Activated naive CD4-positive, alpha-beta T cell treated with anti-CD3 and anti-CD28 coated beads for 36 hours (primary cell): ENCODE results near the gene TFR2. TPM values are rescaled to one million over a fixed set of nuclear protein-coding genes. Genes with fewer than 3 reads are reported as not detected.
A peak's percentile ranks its signal among the peaks of the same experiment; 100 is the strongest.
"Not testable (repeated sequence)": the region's sequence is repeated elsewhere in the genome, so short reads cannot be mapped to it uniquely, and the experiment has no call there.

ENCODE experiments used
- CTCF ChIA-PET: fragments of 350-600 bp; sonication (Branson Sonifier 250); formaldehyde crosslinking; loops from one replicate; lab custom pipeline; 2021; ENCODE audit warnings: antibody characterized with exemption; lab: Charles Lee
- DNase-seq: peaks from one replicate; pipeline ENCODE4 v3.0.0-alpha.2; 2020
- H3K27ac Mint-ChIP-seq: one replicate; pipeline ENCODE4 v1.8.0; 2021; ENCODE audit warnings: mild to moderate bottlenecking, mixed read lengths
- H3K27me3 Mint-ChIP-seq: one replicate; pipeline ENCODE4 v1.8.0; 2021; ENCODE audit warnings: low read depth, mixed read lengths
- H3K36me3 Mint-ChIP-seq: one replicate; pipeline ENCODE4 v1.8.0; 2021; ENCODE audit warnings: low read depth, mixed read lengths
- H3K4me1 Mint-ChIP-seq: one replicate; pipeline ENCODE4 v1.8.0; 2021; ENCODE audit warnings: low read depth, mixed read lengths
- H3K4me3 Mint-ChIP-seq: one replicate; pipeline ENCODE4 v1.8.0; 2021; ENCODE audit warnings: mild to moderate bottlenecking, moderate library complexity, mixed read lengths
- H3K9me3 Mint-ChIP-seq: one replicate; pipeline ENCODE4 v1.8.0; 2021; ENCODE audit warnings: mixed read lengths
- intact Hi-C: fragments of 100-400 bp; cut with micrococcal nuclease; formaldehyde crosslinking; loops from one replicate; pipeline ENCODE4 v1.15.1; 2023
- total RNA-seq, 2 experiments: library from RNA; stranded (reverse); gene quantifications; one replicate each; pipeline ENCODE4 v1.2.3, GENCODE V29; 2021

The TFR2 gene
- total RNA-seq, 2 experiments from 2014 or later = 4.2 to 5.1 TPM

DNA sequence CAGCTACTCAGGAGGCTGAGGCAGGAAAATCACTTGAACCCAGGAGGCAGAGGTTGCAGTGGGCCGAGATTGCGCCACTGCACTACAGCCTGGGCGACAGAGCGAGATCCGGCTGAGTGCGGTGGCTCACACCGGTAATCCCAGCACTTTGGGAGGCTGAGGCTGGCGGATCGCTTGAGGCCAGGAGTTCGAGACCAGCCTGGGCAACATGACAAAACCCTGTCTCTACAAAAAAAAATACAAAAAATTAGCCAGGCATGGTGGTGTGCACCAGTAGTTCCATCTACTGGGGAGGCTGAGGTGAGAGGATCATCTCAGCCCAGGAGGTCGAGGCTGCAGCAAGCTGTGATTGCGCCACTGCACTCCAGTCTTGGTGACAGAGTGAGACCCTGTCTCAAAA lies 27.8 kb upstream of the TFR2 start:
- H3K4me1 Mint-ChIP-seq, H3K27me3 Mint-ChIP-seq, H3K36me3 Mint-ChIP-seq, H3K4me3 Mint-ChIP-seq, H3K9me3 Mint-ChIP-seq, DNase-seq, intact Hi-C loops, H3K27ac Mint-ChIP-seq: not testable (repeated sequence)
- CTCF ChIA-PET = interaction anchor here (0.7 to 0.9 kb wide), 2 partner anchors 14 to 18 kb away, joined by 3 read pairs; no protein-coding TSS in a partner anchor

DNA sequence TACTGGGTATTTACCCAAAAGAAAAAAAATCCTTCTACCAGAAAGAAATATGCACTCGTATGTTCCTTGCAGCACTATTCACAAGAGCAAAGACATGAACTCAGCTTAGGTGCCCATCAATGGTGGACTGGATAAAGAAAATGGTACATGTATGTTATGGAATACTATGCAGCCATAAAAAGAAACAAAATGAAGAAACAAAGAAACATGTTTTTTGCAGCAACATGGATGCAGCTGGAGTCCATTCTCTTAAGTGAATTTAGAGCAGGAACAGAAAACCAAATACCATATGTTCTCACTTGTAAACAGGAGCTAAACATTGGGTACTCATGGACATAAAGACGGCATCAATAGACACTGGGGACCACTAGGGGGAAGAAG lies 26.7 kb upstream of the TFR2 start:
- Mint-ChIP-seq H3K4me3 (no peak overlapping the region), H3K9me3 (no peaks in the 10 kb centered on the region), H3K27me3 (no peaks in the 10 kb centered on the region), H3K36me3 (no peaks in the 10 kb centered on the region), H3K27ac (no peak overlapping the region), H3K4me1 (peaks cover 4% of the 10 kb centered on the region)
- intact Hi-C loops = no loop called here
- DNase-seq = no peak
- CTCF ChIA-PET = no interaction called here

DNA sequence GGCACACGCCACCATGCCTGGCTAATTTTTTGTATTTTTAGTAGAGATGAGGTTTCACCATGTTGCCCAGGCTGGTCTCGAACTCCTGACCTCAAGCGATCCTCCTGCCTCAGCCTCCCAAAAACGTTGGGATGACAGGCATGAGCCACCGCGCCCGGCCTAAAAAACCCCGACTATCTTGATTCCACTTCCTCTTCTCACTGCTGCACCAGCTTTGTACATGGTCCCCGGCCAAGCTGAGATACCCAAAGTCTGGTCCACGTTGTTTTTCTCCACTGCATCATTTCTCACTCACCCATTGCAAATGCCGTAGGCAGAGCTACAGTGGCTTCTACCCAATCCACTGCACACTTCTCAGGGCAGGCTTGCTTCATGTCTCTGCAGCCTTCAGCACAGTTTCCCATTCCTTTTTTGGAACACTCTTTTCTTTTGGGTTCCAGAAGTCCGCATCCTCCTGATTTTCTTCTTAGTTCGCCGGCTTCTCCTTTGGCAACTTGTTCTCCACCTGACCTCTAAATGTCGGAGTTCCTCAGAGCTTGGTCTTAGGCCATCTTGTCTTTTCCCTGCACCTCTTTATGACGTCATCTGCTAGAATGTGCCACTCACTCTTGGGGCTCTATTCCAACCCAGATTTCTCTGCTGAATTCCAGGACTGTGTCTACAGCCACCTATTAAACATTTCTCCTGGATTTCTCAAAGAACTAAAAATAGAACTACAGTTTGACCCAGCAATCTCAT lies 26.1 kb upstream of the TFR2 start:
- intact Hi-C loops = no loop called here
- no peak for DNase-seq
- Mint-ChIP-seq H3K9me3 (no peaks in the 10 kb centered on the region), H3K4me1 (peaks cover under 1% of the 10 kb centered on the region), H3K27ac (no peak overlapping the region), H3K4me3 (no peak overlapping the region), H3K27me3 (no peaks in the 10 kb centered on the region), H3K36me3 (no peaks in the 10 kb centered on the region)
- CTCF ChIA-PET = no interaction called here

DNA sequence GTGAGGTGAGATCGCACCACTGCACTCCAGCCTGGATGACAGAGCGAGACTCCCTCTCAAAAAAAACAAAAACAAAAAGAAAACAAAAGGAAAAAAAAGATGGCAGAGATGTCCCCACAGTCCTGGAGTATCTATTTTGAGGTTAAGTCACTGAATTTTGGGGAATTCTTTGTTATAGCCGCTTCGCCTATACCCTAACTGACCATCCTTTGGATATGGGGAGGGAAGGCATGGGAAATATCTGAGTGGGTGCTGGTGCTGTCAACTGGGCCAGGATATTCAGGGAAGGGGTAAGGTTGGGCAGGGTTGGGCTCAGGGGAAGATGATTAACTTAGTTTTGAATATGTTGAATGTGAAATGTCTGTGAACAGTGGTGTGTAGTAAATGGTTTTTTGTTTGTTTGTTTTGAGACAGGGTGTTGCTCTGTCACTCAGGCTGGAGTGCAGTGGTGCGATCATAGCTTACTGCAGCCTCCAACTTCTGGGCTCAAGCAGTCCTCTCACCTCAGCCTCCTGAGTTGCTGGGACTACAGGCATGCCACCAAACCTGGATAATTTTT lies 23.9 kb upstream of the TFR2 start:
- no peaks in the 10 kb centered on the region for H3K27me3 Mint-ChIP-seq
- H3K4me1 Mint-ChIP-seq = no peaks in the 10 kb centered on the region
- no peak for DNase-seq
- no peak overlapping the region for H3K4me3 Mint-ChIP-seq
- CTCF ChIA-PET = interaction anchor here (1.4 to 1.5 kb wide), 2 partner anchors 27 to 33 kb away, joined by 3 to 5 read pairs; no protein-coding TSS in a partner anchor
- no peaks in the 10 kb centered on the region for H3K36me3 Mint-ChIP-seq
- H3K9me3 Mint-ChIP-seq = no peaks in the 10 kb centered on the region
- intact Hi-C loops = no loop called here
- H3K27ac Mint-ChIP-seq = no peak overlapping the region

DNA sequence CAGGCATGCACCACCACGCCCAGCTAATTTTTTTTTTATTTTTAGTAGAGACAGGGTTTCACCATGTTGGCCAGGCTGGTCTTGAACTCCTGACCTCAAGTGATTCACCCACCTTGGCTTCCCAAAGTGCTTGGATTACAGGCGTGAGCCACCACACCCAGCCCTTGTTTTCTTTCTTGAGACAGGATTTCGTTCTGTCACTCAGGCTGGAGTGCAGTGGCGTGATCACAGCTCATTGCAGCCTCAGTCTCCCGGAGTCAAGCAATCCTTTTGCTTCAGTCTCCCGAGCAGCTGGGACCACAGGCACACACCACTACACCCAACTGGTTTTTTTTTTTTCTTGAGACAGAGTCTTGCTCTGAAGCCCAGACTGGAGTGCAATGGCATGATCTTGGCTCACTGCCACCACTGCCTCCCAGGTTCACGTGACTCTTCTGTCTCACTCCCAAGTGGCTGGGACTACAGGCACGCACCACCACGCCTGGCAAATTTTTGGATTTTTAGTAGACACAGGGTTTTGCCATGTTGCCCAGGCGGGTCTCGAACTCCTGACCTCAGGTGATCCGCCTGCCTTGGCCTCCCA lies 20.9 kb upstream of the TFR2 start:
- CTCF ChIA-PET, intact Hi-C loops, DNase-seq: not testable (repeated sequence)

DNA sequence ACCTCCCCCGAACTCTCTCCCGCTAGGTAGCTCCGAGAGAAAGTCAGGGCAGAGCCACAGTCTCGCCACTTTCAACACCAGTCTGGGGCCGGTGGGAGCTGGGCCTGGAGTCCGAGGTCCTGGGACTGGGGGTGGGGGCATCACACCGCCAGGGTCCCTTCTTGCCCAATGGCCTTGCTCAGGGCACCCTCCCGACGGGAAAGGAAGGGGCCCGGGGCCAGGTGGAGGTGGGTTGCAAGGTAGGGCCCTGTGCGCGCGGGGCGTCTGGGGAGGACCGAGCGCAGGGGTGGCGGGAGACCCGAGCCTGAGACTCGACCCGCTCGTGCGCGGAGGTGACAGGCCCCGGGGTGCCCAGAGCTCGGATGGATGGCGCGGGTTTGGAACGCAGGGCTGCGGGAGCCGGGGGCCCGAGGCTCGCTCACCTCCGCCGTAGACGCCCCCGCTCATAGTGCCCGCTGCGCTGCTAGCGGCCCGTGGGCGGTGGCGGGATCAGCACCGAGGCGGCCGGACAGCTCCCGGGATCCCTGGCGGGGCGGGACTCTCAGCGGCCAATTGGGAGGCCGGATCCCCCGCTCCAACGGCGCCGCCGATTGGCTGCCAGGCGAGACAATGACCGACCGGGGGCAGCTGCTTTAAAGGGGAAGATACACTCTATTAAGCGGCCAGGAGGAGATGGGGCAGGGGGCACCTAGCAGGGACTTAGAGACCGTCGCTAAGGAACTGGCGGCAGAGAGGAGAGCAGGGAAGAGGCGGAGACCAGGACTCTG lies 14.7 kb upstream of the TFR2 start, which contains the start of gene ACTL6B:
ACTL6B (minus strand) TSS at position 541 of the 767 bp plus-strand sequence; CDS start at position 447, 94 bp downstream.
- H3K4me3 Mint-ChIP-seq = no peak within 1 kb of the TSS
- intact Hi-C loops = no loop called here
- CTCF ChIA-PET = interaction anchor here (0.6 to 1.3 kb wide), 3 partner anchors 11 to 22 kb away, joined by 3 to 5 read pairs (median 3); no protein-coding TSS in a partner anchor
- H3K36me3 Mint-ChIP-seq = no peaks in the 10 kb centered on the region
- DNase-seq = peak; percentile 60
- H3K27ac Mint-ChIP-seq = no peak within 1 kb of the TSS
- H3K9me3 Mint-ChIP-seq = no peaks in the 10 kb centered on the region
- H3K27me3 Mint-ChIP-seq = peaks cover 27% of the 10 kb centered on the region
- peaks cover 1% of the 10 kb centered on the region for H3K4me1 Mint-ChIP-seq

More for the DNA sequence above, 20.9 kb upstream of the TFR2 start:
- not testable (repeated sequence) for H3K4me1 Mint-ChIP-seq, H3K4me3 Mint-ChIP-seq, H3K9me3 Mint-ChIP-seq, H3K36me3 Mint-ChIP-seq, H3K27ac Mint-ChIP-seq, H3K27me3 Mint-ChIP-seq

DNA sequence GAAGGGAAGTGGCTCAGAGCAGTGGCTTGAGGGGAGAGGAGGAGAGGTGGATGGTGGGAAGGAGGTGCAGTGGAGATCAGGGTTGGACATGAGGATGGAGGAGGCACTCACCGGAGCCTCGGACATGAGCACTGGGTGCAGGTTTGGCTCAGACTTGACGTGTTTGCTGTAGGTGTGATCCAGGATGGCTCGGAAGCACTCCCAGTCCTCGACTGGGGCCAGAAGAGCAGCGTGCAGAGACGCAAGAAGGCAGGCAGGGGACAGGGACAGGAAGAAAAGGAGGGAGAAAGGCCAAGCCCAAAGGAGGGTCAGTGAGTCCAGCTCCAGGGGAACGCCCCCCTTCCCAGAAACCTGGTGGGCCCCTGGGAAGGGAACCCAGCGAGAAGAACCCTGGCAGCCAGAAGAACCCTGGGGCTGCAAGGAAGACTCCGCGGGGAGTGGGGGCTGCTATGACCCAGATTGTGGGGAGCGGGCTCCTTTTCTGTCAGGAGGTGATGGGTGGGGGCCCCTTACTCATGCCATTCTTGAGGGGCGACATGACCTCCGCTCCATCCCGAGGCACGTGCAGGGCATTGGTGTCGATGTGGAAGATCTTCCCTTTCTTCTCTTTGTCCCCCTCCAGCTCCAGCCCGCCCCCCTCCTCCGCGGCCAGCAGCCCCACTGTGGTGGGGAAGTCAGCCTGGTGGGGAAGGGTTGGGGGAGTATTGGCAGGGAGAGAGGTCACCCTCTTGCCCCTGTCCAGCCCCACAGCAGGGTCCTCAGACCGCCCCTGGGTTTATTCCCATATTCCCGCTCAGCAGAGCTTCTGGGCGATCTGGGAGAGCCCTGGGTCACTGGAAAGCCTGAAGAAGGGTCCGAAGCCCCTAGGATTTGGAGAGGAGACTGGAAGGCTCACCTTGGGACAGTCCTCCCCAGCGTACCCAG lies 13.8 kb upstream of the TFR2 start:
- Mint-ChIP-seq H3K27me3 (peaks cover 29% of the 10 kb centered on the region), H3K27ac (no peak overlapping the region), H3K4me3 (no peak overlapping the region), H3K9me3 (no peaks in the 10 kb centered on the region), H3K4me1 (peaks cover 1% of the 10 kb centered on the region), H3K36me3 (no peaks in the 10 kb centered on the region)
- intact Hi-C loops = no loop called here
- CTCF ChIA-PET = interaction anchor here (0.6 kb wide), 2 partner anchors 12 to 14 kb away, joined by 3 read pairs; no protein-coding TSS in a partner anchor
- no peak for DNase-seq

DNA sequence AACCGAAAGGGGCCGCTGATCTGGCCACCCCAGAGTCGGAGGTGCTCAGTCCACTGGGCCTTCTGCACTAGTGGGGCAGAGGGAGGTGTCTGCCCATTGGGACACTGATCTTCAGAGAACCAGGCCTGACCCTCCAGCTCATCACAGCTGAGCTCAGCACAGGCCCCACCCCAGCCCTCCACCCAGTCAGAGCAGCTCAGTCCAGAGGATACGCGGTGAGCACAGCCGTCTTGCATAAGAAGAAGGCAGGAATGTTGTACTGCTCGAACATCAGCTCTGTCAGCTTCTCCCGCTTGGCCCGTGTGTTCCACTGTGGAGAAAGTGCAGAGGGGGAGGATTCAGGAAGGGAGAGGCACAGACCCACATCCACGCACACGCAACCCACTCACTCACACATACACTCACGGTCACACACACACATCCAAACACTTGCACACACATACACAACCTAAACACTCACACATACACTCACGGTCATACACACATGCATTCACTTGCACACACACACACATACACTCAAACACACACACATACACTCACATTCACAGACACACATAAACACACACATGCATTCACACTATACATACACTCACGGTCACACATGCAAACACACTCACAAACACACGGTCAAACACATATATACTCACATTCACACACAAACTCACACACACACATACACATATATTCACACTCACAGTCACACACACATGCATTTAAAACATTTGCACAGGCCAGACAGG lies 8.6 kb upstream of the TFR2 start:
- DNase-seq = no peak
- H3K4me3 Mint-ChIP-seq = no peak overlapping the region
- H3K27ac Mint-ChIP-seq = no peak overlapping the region
- intact Hi-C loops = no loop called here
- H3K9me3 Mint-ChIP-seq = no peaks in the 10 kb centered on the region
- peaks cover 15% of the 10 kb centered on the region for H3K27me3 Mint-ChIP-seq
- no peaks in the 10 kb centered on the region for H3K36me3 Mint-ChIP-seq
- CTCF ChIA-PET = no interaction called here
- H3K4me1 Mint-ChIP-seq = peaks cover 1% of the 10 kb centered on the region

DNA sequence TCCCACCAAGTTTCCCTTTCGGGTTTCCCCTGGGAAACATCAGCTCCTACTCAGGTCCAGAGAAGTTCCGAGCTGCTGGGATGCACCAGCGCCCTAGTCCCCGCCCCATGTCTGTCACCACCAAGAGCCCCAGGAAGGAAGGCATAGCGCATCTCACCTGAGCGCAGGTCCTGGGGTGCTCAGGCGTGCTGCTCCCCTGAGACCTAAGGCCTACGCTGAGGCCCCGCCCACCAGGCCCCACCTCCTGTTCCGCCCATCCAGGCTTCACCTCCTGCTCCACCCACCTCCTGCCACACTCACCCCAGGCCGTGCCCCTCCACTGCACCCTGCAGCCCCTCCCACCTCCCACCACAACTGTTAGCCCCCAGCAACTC lies 1.2 kb upstream of the TFR2 start:
- Mint-ChIP-seq H3K4me1 (no peaks in the 10 kb centered on the region), H3K9me3 (no peaks in the 10 kb centered on the region), H3K36me3 (no peaks in the 10 kb centered on the region), H3K4me3 (no peak overlapping the region), H3K27ac (no peak overlapping the region), H3K27me3 (no peaks in the 10 kb centered on the region)
- CTCF ChIA-PET = interaction anchor here (1.4 kb wide), 1 partner anchor 8 kb away, joined by 3 read pairs; no protein-coding TSS in a partner anchor
- intact Hi-C loops = no loop called here
- peak; percentile 15 for DNase-seq

DNA sequence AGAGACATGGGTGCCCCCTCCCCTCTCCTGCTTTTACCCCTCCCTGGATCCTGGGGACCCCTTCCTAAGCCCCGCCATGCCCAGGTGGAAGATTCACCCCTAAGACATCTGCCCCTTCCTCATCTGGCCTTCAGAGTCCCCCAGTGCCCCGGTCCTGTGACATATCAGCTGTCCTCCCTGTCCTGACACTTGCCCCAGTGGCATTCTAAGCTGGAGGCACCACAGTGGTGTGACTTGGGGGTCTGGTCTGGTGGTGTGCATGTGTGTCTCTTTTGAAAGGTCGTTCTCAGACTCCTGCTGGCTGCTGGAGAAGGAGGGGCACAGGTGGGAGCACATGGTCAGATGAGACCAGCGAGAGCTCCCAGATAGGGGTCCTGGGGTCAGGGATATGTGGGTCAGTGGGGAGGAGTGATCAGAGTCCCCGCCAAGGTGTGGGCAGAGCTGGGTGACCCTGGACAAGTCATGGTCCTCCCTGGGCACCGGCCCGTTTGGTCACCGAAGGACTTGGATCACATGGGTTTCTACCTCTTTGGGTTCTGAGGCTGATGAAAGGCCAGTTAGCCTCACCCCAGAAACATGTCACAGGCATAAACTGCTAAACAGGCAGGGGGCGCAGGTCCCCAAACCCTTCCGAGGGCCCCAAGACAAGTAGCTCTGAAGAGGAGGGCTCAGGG lies 645 bp upstream of the TFR2 start:
- Mint-ChIP-seq H3K9me3 (no peaks in the 10 kb centered on the region), H3K27me3 (no peaks in the 10 kb centered on the region), H3K4me1 (no peaks in the 10 kb centered on the region), H3K27ac (no peak overlapping the region), H3K4me3 (no peak overlapping the region), H3K36me3 (no peaks in the 10 kb centered on the region)
- intact Hi-C loops = no loop called here
- no peak for DNase-seq
- CTCF ChIA-PET = interaction anchor here (1.4 kb wide), 1 partner anchor 8 kb away, joined by 3 read pairs; no protein-coding TSS in a partner anchor
